Measurements from ENCODE around the gene UHRF2.
"Not testable (repeated sequence)": the region's sequence is repeated elsewhere in the genome, so short reads cannot be mapped to it uniquely, and the experiment has no call there.

The UHRF2 gene

GRCh38 chr9:6522263-6522662, 109.3 kb downstream of the UHRF2 start:
- no peak for TF ChIP-seq CTCF (IDR thresholded peaks at IDR 0.05; ENCODE audit: insufficient read depth, low read length, poor library complexity, severe bottlenecking)
- H3K36me3 ChIP-seq (ENCODE audit: control insufficient read depth, insufficient read depth, low read length): no peaks in the 10 kb centered on the region; the same call in none of the 2 replicates
- H3K4me3 ChIP-seq (replicated peaks; ENCODE audit: low read depth, low read length): no peak overlapping the region
- no peaks in the 10 kb centered on the region for H3K27me3 ChIP-seq (replicated peaks; ENCODE audit: control insufficient read depth, insufficient read depth, low read length)
- no peak for DNase-seq (ENCODE audit: extremely low read depth, insufficient read length)

DNA sequence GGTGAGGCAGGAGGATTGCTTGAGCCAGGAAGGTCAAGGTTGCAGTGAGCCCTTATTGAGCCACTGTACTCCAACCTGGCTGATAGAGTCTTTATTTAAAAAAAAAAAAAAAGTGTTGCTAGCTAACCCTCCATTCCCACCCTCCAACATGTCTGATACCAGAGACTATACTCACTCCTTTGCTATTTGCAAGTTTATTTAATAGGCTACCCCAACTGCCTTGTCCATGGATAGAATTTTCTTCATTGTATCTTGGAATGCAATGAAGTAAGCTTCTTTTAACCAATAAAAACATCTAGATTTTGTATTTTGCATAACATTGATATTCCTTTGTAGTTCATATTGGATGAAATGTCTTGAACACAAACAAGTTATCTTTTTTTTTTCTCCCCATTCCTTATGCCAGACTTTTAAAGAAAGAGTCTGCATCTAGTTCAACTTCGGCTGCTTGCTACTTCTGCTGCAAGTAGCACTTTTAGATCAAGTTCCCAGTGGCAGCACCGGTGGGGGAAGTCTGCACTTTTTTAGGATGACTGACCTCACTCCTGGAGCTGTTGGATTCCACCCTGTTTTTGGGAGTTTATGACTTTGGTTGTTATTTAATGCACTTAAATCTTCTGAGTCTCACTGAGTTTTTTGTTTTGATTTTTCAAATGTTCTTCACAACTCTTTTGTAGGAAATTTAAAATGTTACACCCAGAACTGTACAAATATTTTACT, 112.5 kb downstream of the UHRF2 start:
- no peaks in the 10 kb centered on the region for H3K27me3 ChIP-seq (replicated peaks; ENCODE audit: control insufficient read depth, insufficient read depth, low read length)
- no peak overlapping the region for H3K4me3 ChIP-seq (replicated peaks; ENCODE audit: low read depth, low read length)
- no peaks in the 10 kb centered on the region; the same call in none of the 2 replicates for H3K36me3 ChIP-seq (ENCODE audit: control insufficient read depth, insufficient read depth, low read length)
- no peak for DNase-seq (ENCODE audit: extremely low read depth, insufficient read length)
- no peak for TF ChIP-seq CTCF (IDR thresholded peaks at IDR 0.05; ENCODE audit: insufficient read depth, low read length, poor library complexity, severe bottlenecking)

DNA sequence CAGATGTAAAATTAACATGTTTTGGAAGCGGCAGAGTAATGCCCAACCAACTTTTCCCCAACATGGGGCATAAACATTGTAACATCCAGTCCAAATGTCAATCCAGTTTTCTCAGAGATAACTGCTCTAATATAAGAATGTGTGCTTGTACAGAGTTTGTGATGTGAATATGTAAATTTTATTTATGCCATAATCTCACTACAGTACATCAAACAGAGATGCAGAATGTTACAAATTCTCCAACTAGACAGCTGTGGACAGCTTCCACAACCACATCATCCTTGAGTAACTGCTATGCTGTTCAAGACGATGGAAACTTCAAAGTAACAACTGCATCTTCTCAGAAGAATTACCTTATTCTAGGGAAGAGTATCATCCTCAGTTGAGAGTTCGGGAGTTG, 122.6 kb downstream of the UHRF2 start:
- no peaks in the 10 kb centered on the region for H3K27me3 ChIP-seq (replicated peaks; ENCODE audit: control insufficient read depth, insufficient read depth, low read length)
- H3K4me3 ChIP-seq (replicated peaks; ENCODE audit: low read depth, low read length): no peak overlapping the region
- DNase-seq (ENCODE audit: extremely low read depth, insufficient read length): no peak
- TF ChIP-seq CTCF (IDR thresholded peaks at IDR 0.05; ENCODE audit: insufficient read depth, low read length, poor library complexity, severe bottlenecking): no peak
- peaks cover 5% of the 10 kb centered on the region for H3K36me3 ChIP-seq (ENCODE audit: control insufficient read depth, insufficient read depth, low read length)

DNA sequence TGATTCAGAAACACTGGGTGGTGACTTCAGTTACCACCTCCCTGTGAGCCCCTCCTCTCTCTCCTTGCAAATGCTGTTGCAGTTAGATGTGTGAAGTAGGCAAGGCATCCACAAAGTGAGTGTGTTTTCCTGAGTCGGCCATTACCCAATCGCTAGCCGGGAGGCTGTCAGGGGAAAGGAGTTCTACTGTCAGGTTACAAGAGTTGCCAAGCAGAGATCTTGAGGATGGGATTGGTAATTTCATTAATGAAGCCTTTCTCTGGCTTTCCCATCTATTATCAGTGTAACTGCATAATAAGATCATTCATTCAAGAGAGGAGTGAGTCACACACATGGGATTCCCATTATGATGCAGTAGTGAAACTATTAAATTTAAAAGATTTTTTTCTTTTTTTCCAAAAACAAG, 125.7 kb downstream of the UHRF2 start:
- no peak for TF ChIP-seq CTCF (IDR thresholded peaks at IDR 0.05; ENCODE audit: insufficient read depth, low read length, poor library complexity, severe bottlenecking)
- no peak for DNase-seq (ENCODE audit: extremely low read depth, insufficient read length)
- no peak overlapping the region for H3K4me3 ChIP-seq (replicated peaks; ENCODE audit: low read depth, low read length)
- no peaks in the 10 kb centered on the region for H3K27me3 ChIP-seq (replicated peaks; ENCODE audit: control insufficient read depth, insufficient read depth, low read length)
- peaks cover 2% of the 10 kb centered on the region for H3K36me3 ChIP-seq (ENCODE audit: control insufficient read depth, insufficient read depth, low read length)

DNA sequence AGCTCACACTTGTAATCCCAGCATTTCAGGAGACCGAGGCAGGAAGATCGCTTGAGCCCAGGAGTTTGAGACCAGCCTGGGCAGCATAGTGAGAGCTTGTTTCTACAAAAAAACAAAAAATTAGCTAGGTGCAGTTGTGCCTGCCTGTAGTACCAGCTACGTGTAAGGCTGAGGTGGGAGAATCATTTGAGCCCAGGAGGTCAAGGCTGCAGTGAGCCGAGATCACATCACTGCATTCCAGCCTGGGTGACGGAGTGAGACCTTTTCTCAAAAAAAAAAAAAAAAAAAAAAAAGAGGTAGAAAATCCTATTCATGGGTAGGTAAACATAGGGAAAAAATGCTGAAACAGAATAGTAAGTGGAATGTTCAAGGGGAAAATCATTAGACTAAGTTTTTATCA, 129.6 kb downstream of the UHRF2 start:
- not testable (repeated sequence) for DNase-seq (ENCODE audit: extremely low read depth, insufficient read length)

DNA sequence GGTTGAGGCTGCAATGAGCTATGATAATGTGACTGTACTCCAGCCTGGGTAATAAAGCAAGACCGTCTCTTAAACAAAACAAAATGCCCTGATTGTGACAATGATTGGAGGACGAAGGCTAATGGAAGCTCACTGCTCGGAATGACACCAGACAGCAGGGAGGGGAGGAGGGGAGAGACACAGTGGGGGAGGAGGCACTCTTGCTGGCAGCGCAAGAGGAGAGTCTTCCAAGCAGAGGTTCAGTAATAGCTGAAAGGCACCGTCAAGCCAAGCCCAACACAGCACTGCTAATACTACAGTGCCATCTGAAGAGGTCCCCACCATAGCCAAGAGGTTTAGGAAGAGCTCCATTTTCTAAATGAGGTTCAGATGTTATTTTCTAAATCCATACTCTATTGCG, 130.2 kb downstream of the UHRF2 start:
- no peak for DNase-seq (ENCODE audit: extremely low read depth, insufficient read length)
- Histone ChIP-seq H3K36me3 (ENCODE audit: control insufficient read depth, insufficient read depth, low read length) (no peaks in the 10 kb centered on the region; the same call in 1 of the 2 replicates), H3K4me3 (replicated peaks; ENCODE audit: low read depth, low read length) (no peak overlapping the region), H3K27me3 (replicated peaks; ENCODE audit: control insufficient read depth, insufficient read depth, low read length) (no peaks in the 10 kb centered on the region)
- no peak for TF ChIP-seq CTCF (IDR thresholded peaks at IDR 0.05; ENCODE audit: insufficient read depth, low read length, poor library complexity, severe bottlenecking)

More for the DNA sequence above, 129.6 kb downstream of the UHRF2 start:
- not testable (repeated sequence) for H3K4me3 ChIP-seq (replicated peaks; ENCODE audit: low read depth, low read length); H3K36me3 ChIP-seq (ENCODE audit: control insufficient read depth, insufficient read depth, low read length); H3K27me3 ChIP-seq (replicated peaks; ENCODE audit: control insufficient read depth, insufficient read depth, low read length)

All from GM06990 (cell line).